ENCODE data around the gene SYNJ2.

DNA sequence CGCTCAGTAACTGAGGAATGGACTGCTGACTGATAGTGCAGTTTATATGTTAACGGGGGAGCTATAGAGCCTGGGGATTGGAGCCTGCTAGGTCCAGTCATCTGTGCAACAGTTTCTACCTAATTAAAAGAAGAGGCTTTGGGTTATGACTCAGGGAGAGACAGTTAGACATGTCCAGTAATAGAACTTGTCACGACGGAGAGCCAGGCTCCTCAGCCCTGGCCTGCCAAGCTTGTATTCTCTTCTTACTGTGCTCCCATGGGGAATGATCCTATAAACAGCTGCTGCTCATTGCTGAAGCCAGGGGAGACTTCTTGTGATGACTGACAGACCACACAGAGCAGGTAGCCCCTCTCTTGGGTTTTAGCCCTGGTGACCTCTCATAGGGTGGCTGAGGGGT lies 69.3 kb downstream of the SYNJ2 start:
- TF ChIP-seq, protein P1, sequence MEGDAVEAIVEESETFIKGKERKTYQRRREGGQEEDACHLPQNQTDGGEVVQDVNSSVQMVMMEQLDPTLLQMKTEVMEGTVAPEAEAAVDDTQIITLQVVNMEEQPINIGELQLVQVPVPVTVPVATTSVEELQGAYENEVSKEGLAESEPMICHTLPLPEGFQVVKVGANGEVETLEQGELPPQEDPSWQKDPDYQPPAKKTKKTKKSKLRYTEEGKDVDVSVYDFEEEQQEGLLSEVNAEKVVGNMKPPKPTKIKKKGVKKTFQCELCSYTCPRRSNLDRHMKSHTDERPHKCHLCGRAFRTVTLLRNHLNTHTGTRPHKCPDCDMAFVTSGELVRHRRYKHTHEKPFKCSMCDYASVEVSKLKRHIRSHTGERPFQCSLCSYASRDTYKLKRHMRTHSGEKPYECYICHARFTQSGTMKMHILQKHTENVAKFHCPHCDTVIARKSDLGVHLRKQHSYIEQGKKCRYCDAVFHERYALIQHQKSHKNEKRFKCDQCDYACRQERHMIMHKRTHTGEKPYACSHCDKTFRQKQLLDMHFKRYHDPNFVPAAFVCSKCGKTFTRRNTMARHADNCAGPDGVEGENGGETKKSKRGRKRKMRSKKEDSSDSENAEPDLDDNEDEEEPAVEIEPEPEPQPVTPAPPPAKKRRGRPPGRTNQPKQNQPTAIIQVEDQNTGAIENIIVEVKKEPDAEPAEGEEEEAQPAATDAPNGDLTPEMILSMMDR (IDR thresholded peaks at IDR 0.05), result no peak
- no peak for TF ChIP-seq POLR2A (IDR thresholded peaks at IDR 0.05)
